SIG-M5 treated with dmso at 0.1 percent for 504 hours (cell line): ENCODE data around the gene KLHL17.
"Not testable (repeated sequence)": the region's sequence is repeated elsewhere in the genome, so short reads cannot be mapped to it uniquely, and the experiment has no call there.

ENCODE experiments used
- DNase-seq: peaks from one replicate; lab custom pipeline; 2025; ENCODE audit not compliant: unreplicated experiment; lab: John Stamatoyannopoulos, UW

Gene KLHL17

GRCh38 chr1:980137-980571 is 19.8 kb downstream of the KLHL17 start:
- no peak for DNase-seq

GRCh38 chr1:980602-981395 is 20.4 kb downstream of the KLHL17 start:
- no peak for DNase-seq

- no peak for DNase-seq
These were observed 21.1 kb downstream of the KLHL17 start for GRCh38 chr1:981491-981954.

GRCh38 chr1:981955-982558 is 21.7 kb downstream of the KLHL17 start, which contains the start of gene PERM1:
Gene PERM1 (minus strand): TSS chr1:982093. CDS start chr1:981029, 1,064 bp downstream.
- no peak for DNase-seq

GRCh38 chr1:982765-983436 is 22.5 kb downstream of the KLHL17 start:
- DNase-seq: no peak

GRCh38 chr1:983798-984475 is 23.6 kb downstream of the KLHL17 start:
- DNase-seq: peak; percentile 17

GRCh38 chr1:984476-984814 is 24.1 kb downstream of the KLHL17 start:
- no peak for DNase-seq

- no peak for DNase-seq
These were observed 24.7 kb downstream of the KLHL17 start for GRCh38 chr1:985126-985525.

- DNase-seq: not testable (repeated sequence)
These were observed 27.7 kb downstream of the KLHL17 start for GRCh38 chr1:988061-988460.

- not testable (repeated sequence) for DNase-seq
These were observed 30.9 kb downstream of the KLHL17 start for GRCh38 chr1:991275-991674.

- DNase-seq: no peak
These were observed 31.5 kb downstream of the KLHL17 start for GRCh38 chr1:991895-992294.

- DNase-seq: no peak
These were observed 32.0 kb downstream of the KLHL17 start for GRCh38 chr1:992362-992761.

GRCh38 chr1:993379-993995 is 33.1 kb downstream of the KLHL17 start:
- no peak for DNase-seq

- DNase-seq: not testable (repeated sequence)
These were observed 34.2 kb downstream of the KLHL17 start for GRCh38 chr1:994546-994945.

- no peak for DNase-seq
These were observed 35.6 kb downstream of the KLHL17 start for GRCh38 chr1:995665-996633.

- DNase-seq: no peak
These were observed 36.7 kb downstream of the KLHL17 start for GRCh38 chr1:996851-997712.

- no peak for DNase-seq
These were observed 37.3 kb downstream of the KLHL17 start for GRCh38 chr1:997713-997992.

GRCh38 chr1:997993-998744 is 37.8 kb downstream of the KLHL17 start:
- no peak for DNase-seq

- no peak for DNase-seq
These were observed 38.3 kb downstream of the KLHL17 start for GRCh38 chr1:998745-998994.
